HG03175 (cell line): ENCODE measurements around the gene PXMP2.

Experiments
- ATAC-seq: cut with Tn5 transposase; IDR thresholded peaks from one replicate; pipeline ENCODE4 v1.9.1; 2021; ENCODE audit warnings: mild to moderate bottlenecking, moderate library complexity; ENCODE audit not compliant: unreplicated experiment

The PXMP2 gene

GRCh38 chr12:132719954-132720324 lies 32.6 kb downstream of the PXMP2 start:
- no peak for ATAC-seq

GRCh38 chr12:132720606-132721345 lies 33.4 kb downstream of the PXMP2 start:
- ATAC-seq: no peak

GRCh38 chr12:132723015-132723763 lies 35.8 kb downstream of the PXMP2 start:
- no peak for ATAC-seq

GRCh38 chr12:132723764-132724140 lies 36.4 kb downstream of the PXMP2 start:
- ATAC-seq: no peak

GRCh38 chr12:132724506-132725241 lies 37.3 kb downstream of the PXMP2 start:
- ATAC-seq: no peak

GRCh38 chr12:132726386-132726785 lies 39.0 kb downstream of the PXMP2 start:
- no peak for ATAC-seq

GRCh38 chr12:132727091-132727794 lies 39.9 kb downstream of the PXMP2 start:
- no peak for ATAC-seq

GRCh38 chr12:132728502-132728901 lies 41.1 kb downstream of the PXMP2 start:
- ATAC-seq: no peak

GRCh38 chr12:132729541-132730320 lies 42.3 kb downstream of the PXMP2 start:
- ATAC-seq: no peak

- no peak for ATAC-seq
These were observed 43.0 kb downstream of the PXMP2 start for GRCh38 chr12:132730353-132730752.

- no peak for ATAC-seq
These were observed 44.2 kb downstream of the PXMP2 start for GRCh38 chr12:132731574-132731973.

GRCh38 chr12:132734206-132734605 lies 46.8 kb downstream of the PXMP2 start:
- ATAC-seq: no peak

- ATAC-seq: no peak
These were observed 48.1 kb downstream of the PXMP2 start for GRCh38 chr12:132735496-132735895.

- no peak for ATAC-seq
These were observed 49.0 kb downstream of the PXMP2 start for GRCh38 chr12:132736378-132736777.

- no peak for ATAC-seq
These were observed 49.5 kb downstream of the PXMP2 start for GRCh38 chr12:132736913-132737312.

GRCh38 chr12:132739600-132740312 lies 52.4 kb downstream of the PXMP2 start:
- no peak for ATAC-seq

- ATAC-seq: no peak
These were observed 52.9 kb downstream of the PXMP2 start for GRCh38 chr12:132740313-132740646.

GRCh38 chr12:132740652-132741051 lies 53.3 kb downstream of the PXMP2 start:
- ATAC-seq: no peak

- ATAC-seq: no peak
These were observed 54.2 kb downstream of the PXMP2 start for GRCh38 chr12:132741620-132742019.

- no peak for ATAC-seq
These were observed 56.4 kb downstream of the PXMP2 start for GRCh38 chr12:132743831-132744230.
